GM23338 (cell line): ENCODE results near the gene EGFL7.

Source experiments
- EZH2phosphoT487 ChIP-seq: fragments of 200-600 bp; sonication (generic); IDR thresholded peaks from one replicate; pipeline ENCODE4 v1.8.1; 2018; ENCODE audit warnings: antibody characterized with exemption; ENCODE audit not compliant: unreplicated experiment
- POLR2AphosphoS5 ChIP-seq: IDR thresholded peaks from 2 replicates; pipeline ENCODE4 v1.6.1; 2016; ENCODE audit warnings: antibody characterized with exemption, low read depth
- TF ChIP-seq, protein P1 (sequence below), 2 experiments: fragments of 200-600 bp in 1 of 2; sonication (generic) in 1 of 2; conservative IDR thresholded peaks; 2 replicates each; pipeline versions ENCODE4 v1.5.1 to v1.6.1; 2016 to 2017; ENCODE audit warnings: antibody characterized with exemption in 2 of 2, low read depth in 2 of 2, mild to moderate bottlenecking in 2 of 2, moderate library complexity in 1 of 2

DNA sequence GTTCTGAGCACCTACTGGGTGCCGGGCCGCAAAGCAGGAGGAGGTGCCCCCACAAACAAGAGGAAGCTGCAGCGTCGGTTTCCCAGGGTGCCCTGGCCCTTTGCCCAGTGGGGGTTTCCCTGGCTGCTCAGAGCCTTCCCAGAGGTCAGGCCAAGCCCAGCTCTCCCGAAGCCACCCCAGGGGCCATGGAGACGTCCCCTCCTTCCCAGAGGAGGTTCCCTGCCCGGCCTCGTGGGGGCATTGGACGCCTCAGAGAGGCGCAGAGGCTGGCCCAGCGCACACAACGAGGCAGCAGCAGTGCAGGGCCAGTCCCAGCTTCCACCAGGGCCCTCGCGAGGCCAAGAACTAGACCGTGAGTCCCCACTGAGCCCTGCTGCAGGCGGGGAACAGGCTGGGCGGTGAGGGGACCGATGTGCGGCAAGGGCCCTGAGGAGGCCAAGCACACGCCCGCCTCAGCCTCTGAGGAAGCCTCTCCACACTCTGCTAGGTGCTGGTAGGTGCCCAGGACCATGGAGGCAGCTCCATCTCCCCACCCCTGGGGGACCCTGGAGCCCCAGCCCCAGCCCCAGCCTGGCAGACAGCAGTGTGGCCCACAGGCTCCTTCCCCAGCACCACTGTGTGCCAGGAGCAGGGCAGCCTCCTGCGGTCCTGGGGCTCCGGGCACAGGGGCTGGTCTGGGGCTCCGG, 56.6 kb downstream of the EGFL7 start:
- no peak for TF ChIP-seq POLR2AphosphoS5
- TF ChIP-seq, protein P1, sequence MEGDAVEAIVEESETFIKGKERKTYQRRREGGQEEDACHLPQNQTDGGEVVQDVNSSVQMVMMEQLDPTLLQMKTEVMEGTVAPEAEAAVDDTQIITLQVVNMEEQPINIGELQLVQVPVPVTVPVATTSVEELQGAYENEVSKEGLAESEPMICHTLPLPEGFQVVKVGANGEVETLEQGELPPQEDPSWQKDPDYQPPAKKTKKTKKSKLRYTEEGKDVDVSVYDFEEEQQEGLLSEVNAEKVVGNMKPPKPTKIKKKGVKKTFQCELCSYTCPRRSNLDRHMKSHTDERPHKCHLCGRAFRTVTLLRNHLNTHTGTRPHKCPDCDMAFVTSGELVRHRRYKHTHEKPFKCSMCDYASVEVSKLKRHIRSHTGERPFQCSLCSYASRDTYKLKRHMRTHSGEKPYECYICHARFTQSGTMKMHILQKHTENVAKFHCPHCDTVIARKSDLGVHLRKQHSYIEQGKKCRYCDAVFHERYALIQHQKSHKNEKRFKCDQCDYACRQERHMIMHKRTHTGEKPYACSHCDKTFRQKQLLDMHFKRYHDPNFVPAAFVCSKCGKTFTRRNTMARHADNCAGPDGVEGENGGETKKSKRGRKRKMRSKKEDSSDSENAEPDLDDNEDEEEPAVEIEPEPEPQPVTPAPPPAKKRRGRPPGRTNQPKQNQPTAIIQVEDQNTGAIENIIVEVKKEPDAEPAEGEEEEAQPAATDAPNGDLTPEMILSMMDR (conservative IDR thresholded peaks at IDR 0.05; ENCODE audit: low read depth in 2 of 2), result 0 out of 4 replicates have a peak, but pooled peaks of 1 of the 2 experiments have one; percentile 6
- TF ChIP-seq EZH2phosphoT487, result no peak
